GM18499 (cell line): ENCODE results near the gene KPNA3.
"Not testable (repeated sequence)": the region's sequence is repeated elsewhere in the genome, so short reads cannot be mapped to it uniquely, and the experiment has no call there.

Source experiments
- ATAC-seq: cut with Tn5 transposase; IDR thresholded peaks from one replicate; pipeline ENCODE4 v1.9.1; 2021; ENCODE audit warnings: moderate number of reproducible peaks; ENCODE audit not compliant: insufficient read depth, unreplicated experiment

KPNA3 gene

GRCh38 chr13:49760558-49760957 lies 31.9 kb downstream of the KPNA3 start:
- ATAC-seq = no peak

GRCh38 chr13:49759503-49759902 lies 33.0 kb downstream of the KPNA3 start:
- ATAC-seq = no peak

DNA sequence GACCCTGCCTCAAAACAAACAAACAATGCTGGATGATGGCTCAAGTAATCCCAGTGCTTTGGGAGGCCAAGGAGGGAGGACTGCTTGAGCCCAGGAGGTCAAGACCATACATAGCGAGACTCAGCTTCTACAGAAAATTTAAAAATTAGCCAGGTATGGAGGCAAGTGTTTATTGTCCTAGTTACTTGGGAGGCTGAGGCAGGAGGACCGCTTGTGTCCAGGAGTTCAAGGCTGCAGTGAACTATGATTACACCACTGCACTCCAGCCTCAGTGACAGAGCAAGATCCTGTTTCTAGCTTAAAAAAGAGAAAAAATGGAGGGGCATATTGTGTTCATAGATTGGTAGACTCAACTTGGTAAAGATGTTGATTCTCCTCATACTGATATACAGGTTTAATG lies 36.2 kb downstream of the KPNA3 start:
- no peak for ATAC-seq

GRCh38 chr13:49754146-49754545 lies 38.3 kb downstream of the KPNA3 start:
- no peak for ATAC-seq

- ATAC-seq = no peak
Observed at GRCh38 chr13:49749848-49750247, 42.6 kb downstream of the KPNA3 start.

GRCh38 chr13:49746111-49746510 lies 46.4 kb downstream of the KPNA3 start:
- no peak for ATAC-seq

- no peak for ATAC-seq
Observed at GRCh38 chr13:49740870-49741269, 51.6 kb downstream of the KPNA3 start.

DNA sequence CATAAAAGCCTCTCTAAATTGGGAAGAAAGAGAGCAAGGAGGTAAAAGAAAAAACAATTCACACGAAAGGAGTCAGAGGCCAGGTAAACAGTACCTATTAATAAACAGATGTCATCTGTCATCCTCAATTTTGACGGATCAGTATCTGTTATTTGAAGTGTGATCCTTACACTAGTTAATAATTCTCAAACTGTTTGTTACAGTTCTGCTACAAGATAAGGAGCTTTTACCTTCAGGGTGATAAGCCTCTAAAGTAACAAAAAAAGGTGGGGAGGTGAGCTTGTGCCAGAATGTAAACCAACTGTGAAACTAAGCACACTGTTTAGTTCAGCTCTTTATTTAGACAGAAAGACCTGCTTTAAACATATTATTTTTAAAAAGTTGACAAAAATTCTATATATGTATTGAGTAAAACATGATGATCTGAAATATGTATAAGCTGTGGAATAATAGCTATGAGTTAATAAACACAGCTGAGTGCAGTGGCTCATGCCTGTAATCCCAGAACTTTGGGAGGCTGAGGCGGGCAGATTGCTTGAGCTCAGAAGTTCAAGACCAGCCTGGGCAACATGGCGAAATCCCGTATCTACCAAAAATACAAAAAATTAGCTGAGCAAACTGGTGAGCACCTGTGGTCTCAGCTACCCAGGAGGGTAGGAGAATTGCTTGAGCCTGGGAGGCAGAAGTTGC lies 52.8 kb downstream of the KPNA3 start:
- ATAC-seq = no peak

- no peak for ATAC-seq
Observed at GRCh38 chr13:49733181-49733951, 59.1 kb downstream of the KPNA3 start.

DNA sequence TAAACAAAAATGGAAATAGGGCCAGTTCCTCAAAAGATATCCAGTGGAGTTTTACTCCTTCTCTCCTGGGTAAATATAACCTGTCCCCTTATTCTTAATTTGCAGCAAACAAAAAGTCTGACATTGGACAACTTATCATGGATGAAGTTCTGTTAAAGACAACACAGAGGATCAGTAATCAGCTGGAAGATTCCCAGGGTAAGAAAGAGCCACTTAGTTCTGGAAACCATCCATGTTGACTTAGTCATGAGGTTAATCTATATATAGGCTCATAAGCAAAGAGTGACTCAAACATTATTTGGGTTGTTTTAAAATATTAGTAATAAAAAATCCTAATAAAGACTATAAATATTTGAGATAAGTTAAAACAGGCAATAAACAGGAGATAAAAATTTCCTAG lies 60.7 kb downstream of the KPNA3 start:
- ATAC-seq = no peak

DNA sequence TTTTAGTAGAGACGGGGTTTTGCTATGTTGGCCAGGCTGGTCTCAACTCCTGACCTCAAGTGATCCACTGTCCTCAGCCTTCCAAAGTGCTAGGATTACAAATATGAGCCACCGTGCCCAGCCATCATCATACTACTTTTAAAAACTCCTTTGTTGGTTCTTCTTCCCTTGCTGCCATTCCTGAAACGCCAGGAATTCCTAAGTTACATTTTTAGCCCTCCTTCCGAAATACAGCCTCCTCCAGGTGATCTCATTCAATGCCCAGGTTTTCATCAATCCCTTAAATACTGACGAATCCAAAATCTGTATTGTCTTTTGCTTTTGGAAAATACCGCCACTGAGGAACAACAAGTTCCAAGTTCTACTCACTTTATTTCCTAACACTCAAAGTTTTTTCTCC lies 75.9 kb downstream of the KPNA3 start:
- no peak for ATAC-seq

DNA sequence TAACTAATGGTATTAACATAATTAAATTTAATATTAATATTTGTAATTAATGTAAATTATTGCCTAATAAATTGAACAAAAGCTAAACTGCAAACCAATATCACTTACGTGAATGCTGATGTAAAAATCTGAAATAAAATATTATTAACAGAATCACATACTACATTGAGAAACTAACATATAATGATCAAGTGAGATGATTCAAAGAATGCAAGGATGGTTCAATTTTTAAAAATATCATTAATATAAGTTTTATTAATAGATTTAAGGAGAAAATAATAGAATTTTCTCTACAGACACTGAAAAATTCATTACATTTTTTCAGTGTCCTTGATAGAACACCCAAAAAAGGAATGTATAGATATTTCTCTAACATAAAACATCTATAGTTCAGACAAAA lies 77.7 kb downstream of the KPNA3 start:
- no peak for ATAC-seq

- ATAC-seq = no peak
Observed at GRCh38 chr13:49711218-49711863, 81.1 kb downstream of the KPNA3 start.

GRCh38 chr13:49704264-49704663 lies 88.2 kb downstream of the KPNA3 start:
- ATAC-seq = not testable (repeated sequence)

GRCh38 chr13:49701491-49701890 lies 91.0 kb downstream of the KPNA3 start:
- ATAC-seq = no peak

- no peak for ATAC-seq
Observed at GRCh38 chr13:49697468-49697867, 95.0 kb downstream of the KPNA3 start.

DNA sequence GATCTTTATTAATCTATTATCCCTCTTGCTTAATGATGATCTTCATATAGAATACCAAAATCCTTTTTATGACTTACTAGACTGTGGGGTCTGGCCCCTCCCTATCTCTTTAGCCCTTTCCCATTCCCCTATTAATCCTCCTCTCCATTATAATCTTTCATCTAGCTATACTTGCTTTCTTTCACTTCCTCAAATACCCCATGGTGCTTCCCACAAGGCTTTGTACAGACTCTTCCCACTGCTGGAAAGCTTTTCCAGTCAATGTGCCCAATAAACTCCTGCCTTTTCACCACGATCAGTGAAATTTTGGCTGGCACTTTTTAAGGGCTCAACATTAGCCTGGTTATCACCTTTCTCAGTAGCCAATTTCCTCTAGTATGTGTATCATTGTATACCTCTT lies 98.0 kb downstream of the KPNA3 start:
- ATAC-seq = no peak

GRCh38 chr13:49693877-49694276 lies 98.6 kb downstream of the KPNA3 start:
- no peak for ATAC-seq

DNA sequence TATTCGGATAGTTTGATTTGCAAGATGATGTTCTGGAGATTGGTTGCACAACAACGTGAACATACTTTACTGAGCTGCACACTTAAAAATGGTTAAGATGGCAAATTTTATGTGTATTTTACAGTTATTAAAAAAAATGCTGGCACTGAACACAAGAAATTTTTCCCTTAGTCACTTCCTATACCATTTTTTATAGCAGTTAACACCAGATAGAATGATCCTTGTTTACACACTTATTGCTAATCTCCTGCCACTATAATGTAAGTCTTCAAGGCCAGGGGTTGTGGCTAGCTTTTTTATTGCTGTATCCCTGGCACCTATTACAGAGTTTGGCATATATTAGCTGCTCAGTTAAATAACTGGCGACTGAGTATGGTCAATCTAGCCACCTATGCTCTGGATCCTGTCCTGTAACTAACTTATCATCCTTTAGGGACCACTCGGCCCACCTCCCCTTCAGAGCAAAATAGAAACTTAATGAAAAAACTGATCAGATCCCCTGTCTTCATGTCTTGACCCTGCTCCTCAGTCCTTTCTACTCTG lies 99.2 kb downstream of the KPNA3 start:
- no peak for ATAC-seq

- peak; percentile 50 for ATAC-seq
Observed at GRCh38 chr13:49690995-49691784, 101.3 kb downstream of the KPNA3 start, which contains the start of gene EBPL. Gene EBPL, minus strand, starts transcription at chr13:49691486. Its CDS starts 62 bp downstream, at chr13:49691424.
